GM21786 (cell line): Measurements from ENCODE around the gene VKORC1.
A peak's percentile ranks its signal among the peaks of the same experiment; 100 is the strongest.
"Not testable (repeated sequence)": the region's sequence is repeated elsewhere in the genome, so short reads cannot be mapped to it uniquely, and the experiment has no call there.

Experiments
- ATAC-seq: cut with Tn5 transposase; IDR thresholded peaks from one replicate; pipeline ENCODE4 v1.9.1; 2021; ENCODE audit not compliant: unreplicated experiment

VKORC1 gene

DNA sequence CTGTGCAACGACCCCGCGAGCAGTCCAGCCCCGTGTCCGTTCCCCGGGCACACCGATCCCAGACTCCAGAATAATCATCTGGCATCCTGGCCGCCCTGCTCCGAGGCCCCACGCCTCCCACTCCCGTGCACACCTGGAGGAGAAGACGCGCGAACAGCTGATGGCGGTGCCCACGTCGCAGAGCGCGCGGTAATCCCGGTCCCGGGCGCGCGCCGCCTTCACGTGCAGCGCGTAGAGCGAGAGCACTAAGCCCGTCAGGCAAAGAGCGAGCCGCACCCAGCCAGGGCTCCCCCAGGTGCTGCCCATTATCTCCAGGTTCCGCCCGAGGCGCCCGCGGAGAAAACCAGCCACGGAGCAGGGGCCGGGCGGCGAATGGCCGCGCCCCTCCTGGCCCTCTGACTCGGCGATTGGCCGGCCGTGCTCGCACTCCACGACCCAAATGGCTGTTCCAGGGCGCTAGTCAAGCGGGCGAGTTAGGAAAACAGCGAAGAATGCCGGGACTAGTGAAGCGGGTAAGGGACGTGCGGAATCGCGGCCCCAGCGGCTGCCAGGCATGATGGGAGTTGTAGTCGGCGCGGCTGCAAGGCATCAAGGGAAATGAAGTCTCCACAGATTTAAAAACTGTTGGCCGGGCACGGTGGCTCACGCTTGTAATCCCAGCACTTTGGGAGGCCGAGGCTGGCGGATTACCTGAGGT is at the start of gene VKORC1:
Gene VKORC1 (minus strand): TSS at position 374 of the 697 bp plus-strand sequence. CDS start 68 bp downstream, at position 306.
- ATAC-seq, result peak; percentile 85

DNA sequence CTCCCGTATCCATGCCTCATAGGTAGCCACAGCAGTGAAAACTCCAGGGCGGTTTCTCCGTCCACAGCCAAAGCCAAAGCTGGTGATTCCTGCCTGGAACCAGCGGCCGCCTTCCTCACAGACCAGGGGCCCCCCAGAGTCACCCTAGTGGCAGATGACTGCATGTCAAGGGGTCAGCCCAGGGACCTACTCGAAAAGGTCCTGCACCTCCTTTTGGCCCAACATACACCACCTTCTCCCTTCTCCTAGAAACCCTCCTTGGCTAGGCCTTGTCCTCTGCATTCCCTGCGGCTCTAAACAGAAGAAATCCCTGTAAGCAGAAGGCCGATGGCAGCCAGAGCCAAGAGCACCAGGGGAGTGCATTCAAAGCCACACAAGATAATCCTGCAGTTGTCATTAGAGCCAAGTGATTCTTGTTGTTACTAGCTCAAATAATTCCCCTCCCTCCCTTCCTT is 49.1 kb upstream of the VKORC1 start:
- ATAC-seq, result no peak

DNA sequence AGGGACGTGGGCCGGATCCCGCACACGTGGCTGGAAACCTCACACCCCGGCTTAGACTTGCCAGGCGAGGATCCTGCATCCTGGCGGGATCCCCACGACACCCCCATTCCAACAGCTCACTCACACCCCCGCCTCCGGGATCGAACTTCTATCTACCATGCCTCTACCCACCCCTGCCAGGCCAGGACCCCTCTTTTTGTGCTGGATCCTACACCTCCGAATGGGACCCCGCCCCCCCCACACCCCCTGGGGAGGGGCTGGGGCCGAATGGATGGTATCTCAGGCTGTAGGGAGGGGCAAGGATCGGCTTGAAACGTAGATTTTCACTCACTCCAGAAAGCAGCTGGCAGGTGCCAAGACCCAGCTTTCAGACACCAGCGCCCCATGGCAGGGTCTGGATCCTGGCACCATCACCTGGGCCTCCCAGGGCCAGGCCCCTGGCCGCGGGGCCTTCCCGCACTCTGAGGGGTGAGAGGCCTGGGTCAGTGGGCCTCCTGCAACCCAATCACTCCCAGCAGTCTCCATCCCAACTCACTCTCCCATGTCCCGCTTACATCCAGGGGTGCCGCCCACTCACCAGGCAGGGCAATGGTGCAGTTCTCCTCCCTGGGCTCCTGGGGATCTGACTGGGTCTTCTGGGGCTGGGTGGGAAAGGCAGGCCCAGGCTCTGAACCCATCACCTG is 48.6 kb upstream of the VKORC1 start:
- ATAC-seq, result no peak

DNA sequence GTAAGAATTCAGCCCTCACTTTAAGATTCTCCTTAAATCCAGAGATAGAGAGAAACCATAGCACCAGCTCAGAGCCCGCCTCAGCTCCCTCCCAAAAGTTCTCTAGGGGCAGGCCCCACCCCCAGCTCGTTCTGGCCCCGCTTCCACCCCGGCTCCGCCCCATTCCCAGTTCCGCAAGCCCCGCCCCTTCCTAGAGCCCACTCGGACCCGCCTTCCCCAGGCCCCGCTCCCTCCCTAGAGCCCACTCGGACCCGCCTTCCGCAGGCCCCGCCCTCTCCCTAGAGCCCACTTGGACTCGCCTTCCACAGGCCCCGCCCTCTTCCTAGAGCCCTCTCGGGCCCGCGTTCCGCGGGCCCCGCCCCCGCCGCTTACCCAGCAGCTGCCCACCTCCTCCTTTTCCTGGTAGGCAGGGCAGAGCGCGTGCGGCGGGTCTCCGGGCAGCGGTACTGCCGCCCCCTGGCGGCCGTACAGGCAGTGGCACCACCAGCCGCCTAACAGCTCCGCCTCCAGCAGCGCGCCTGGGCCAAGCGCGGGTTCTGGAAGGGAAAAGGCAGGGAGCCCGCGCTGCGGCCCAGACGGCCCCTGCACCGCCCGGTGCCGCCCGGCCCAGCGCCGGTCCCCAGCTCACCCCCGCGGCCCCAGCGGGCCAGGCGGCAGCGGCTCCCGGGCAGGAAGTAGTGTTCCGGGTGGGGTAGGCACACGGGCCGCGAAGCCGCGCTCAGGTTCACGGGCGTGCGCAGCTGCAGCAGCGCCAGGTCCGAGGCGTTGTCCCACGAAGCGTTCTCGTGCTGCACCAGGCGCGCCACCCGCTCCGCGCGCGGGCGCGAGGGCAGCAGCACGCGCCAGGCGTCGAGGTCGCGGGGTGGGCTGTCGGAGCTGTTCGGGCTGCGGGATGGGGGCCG is 47.8 kb upstream of the VKORC1 start:
- peak; percentile 79 for ATAC-seq

DNA sequence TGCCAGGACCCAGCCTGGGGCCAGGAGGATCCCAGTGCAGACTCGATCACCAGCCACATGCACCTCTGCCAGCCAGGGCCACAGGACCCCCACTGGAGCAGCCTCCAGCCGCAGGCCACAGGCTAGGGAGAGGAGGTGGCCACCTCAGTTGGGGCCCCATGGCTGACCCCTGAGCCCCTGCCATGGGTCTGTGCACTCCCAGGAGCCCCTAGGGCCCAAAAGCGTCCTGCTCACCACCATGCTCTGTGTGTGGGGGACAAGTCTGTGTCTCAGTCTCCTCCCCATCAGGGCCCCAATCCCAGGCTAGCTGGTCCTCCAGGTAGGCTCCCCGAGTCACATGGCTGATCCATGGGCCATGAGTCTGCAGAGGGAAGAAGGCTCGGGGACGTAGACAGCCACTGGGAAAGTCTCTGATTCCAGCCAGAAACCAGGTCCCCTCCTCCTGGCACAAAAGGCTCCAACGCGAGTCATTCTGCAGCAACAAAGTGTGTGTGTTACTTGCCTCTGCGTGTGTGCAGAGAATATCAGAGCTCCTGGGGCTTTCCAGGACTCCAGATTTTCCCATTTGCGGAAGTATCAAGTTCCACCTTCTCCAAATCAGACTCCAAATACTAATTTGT is 47.0 kb upstream of the VKORC1 start:
- ATAC-seq, result no peak

DNA sequence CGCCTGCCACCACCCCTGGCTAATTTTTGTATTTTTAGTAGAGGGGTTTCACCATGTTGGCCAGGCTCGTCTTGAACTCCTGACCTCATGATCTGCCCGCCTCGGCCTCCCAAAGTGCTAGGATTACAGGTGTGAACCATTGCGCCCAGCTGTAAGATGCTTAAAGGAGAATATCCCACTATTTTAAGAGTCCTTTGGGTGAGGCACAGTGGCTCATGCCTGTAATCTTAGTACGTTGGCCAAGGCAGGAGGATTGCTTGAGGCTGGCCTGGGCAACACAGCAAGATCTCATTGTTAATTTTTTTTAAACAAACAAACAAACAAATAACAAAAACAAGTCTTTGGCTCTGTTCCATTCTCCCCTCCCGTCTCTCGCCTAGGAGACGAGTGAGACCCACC is 46.5 kb upstream of the VKORC1 start:
- not testable (repeated sequence) for ATAC-seq

- ATAC-seq, result no peak
Measured at GRCh38 chr16:31138621-31139578, 44.3 kb upstream of the VKORC1 start.

- not testable (repeated sequence) for ATAC-seq
Measured at GRCh38 chr16:31136822-31137499, 42.4 kb upstream of the VKORC1 start.

GRCh38 chr16:31136287-31136662 is 41.7 kb upstream of the VKORC1 start:
- no peak for ATAC-seq

- ATAC-seq, result no peak
Measured at GRCh38 chr16:31135535-31136286, 41.1 kb upstream of the VKORC1 start, which contains the start of gene PRSS8. Gene PRSS8 (minus strand): TSS chr16:31135727. CDS start chr16:31135498, 229 bp downstream.

GRCh38 chr16:31134625-31135534 is 40.3 kb upstream of the VKORC1 start:
- ATAC-seq, result no peak

DNA sequence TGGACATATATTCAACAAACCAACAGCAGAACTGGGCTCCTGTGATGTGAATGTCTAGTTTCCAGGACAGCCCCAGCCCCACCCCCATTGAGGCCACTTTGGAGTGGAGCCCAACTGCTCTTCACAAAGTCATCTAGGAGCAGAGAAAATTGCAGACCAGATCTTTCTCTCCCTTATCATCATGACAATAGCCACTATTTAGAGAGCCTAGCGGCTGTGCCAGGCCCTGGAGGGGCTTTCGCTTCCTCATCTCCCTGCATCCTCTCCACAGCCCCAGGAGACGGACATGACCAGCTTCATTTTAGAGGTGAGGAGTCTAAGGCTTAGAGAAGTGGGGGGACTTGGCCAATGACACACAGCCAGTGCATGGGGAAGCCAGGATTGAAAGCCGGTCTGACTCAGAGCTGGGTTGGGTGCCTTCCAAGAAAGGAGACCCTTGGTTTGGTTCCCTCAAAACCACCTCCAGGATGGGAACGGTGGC is 39.5 kb upstream of the VKORC1 start:
- ATAC-seq, result no peak

- no peak for ATAC-seq
Measured at GRCh38 chr16:31133046-31133501, 38.5 kb upstream of the VKORC1 start.

GRCh38 chr16:31132303-31132979 is 37.8 kb upstream of the VKORC1 start:
- no peak for ATAC-seq

GRCh38 chr16:31131841-31132271 is 37.3 kb upstream of the VKORC1 start:
- ATAC-seq, result no peak

GRCh38 chr16:31131416-31131815 is 36.8 kb upstream of the VKORC1 start:
- ATAC-seq, result no peak

- no peak for ATAC-seq
Measured at GRCh38 chr16:31130899-31131298, 36.3 kb upstream of the VKORC1 start.
